ENCODE data around the gene NUP93.

The NUP93 gene

DNA sequence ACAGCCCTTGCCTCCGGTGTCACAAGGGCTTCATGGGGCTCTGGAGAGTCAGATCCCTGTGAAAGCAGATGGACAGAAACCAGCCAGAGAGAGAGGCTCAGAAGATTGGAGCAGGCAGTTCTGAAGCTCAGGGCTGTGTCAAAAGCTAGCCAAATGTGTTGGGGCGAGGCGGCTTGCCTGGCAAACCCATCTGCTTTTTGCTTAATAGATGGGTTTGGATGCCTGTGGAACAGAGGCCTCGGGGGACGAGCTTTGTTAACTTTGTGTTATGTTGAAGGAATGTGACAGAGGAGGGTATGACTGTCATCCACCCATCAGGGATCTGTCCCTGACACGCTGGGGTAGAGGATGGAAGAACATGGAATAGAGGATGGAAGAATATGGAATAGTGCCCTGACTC is 114.1 kb downstream of the NUP93 start:
- DNase-seq (ENCODE audit: low read depth in 1 of 2, low spot score in 1 of 2): no peak

DNA sequence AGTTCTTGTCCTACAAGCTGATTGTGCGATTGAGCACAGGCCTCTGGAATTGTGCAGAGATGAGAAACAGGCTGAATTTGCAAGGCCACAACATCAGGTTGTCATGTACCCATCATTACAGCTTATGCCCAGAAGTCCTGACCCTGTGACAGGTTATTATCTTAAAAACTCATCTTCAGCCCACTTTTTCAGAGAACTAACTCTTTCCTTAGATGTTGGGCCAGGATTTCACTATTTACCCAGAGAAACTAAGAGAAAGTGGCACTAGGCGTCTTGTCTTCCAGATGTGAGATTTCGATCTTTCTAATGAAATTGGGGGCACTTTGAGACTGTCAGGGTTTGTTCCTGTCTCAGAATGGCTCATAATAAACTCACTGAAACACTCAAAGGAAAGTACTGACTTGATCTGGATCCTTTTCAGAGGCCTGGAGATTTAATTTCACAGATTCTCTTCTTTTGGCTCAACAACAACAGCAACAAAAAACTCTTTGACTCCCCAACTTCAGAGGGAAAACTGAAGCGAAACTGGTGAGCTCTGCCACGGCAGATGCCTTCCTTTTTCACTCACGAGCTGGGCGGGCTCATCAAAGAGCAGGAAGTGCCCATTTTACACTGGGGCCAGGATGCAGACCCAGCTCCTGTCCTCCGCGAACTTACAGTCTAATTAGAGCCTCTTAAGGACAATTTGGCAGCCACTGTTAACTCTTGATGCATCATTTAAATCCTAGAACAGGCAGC is 117.4 kb downstream of the NUP93 start:
- no peak for DNase-seq (ENCODE audit: low read depth in 1 of 2, low spot score in 1 of 2)

DNA sequence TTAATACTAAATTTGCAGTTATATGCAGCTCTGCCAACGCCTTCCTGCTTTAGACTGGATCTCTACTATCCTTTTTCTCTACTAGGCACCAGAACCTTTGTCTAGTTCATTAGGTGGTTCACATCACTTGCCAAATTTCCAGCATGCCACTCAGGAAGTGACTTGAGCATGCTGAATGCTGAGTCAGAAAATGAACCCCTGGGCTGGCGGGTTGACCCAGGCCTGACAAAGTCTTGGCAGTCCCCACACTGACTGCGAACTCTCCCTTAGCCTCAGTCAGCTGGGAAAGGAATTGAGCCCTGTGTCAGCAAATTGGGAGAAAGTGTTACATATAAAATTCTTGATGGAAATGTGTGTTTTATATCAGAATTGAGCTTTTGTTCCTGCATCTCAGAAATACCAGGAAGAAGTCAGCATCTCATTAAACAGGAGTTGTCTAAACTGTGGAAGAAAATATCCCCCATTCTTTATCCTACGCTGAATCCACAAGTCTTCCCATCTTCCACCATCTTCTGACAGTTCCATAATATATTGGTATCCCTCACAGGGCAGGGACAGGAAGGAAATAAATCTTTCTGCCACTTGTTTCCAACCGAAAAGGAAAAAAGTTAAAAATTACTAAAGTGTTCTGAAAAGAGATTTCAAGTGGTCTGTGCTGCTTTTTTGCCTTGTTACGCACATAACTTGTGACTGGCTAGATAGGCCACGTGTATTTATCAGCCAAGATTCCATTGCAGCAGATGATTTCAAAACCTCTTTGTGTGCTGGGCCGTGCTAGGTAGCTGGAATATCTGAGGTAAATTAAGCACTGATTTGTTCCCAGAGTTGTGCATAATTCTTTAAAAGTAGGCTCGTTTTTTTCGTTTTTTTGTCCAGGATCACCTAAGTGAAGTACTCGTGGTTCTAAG is 118.4 kb downstream of the NUP93 start:
- no peak for DNase-seq (ENCODE audit: low read depth in 1 of 2, low spot score in 1 of 2)

DNA sequence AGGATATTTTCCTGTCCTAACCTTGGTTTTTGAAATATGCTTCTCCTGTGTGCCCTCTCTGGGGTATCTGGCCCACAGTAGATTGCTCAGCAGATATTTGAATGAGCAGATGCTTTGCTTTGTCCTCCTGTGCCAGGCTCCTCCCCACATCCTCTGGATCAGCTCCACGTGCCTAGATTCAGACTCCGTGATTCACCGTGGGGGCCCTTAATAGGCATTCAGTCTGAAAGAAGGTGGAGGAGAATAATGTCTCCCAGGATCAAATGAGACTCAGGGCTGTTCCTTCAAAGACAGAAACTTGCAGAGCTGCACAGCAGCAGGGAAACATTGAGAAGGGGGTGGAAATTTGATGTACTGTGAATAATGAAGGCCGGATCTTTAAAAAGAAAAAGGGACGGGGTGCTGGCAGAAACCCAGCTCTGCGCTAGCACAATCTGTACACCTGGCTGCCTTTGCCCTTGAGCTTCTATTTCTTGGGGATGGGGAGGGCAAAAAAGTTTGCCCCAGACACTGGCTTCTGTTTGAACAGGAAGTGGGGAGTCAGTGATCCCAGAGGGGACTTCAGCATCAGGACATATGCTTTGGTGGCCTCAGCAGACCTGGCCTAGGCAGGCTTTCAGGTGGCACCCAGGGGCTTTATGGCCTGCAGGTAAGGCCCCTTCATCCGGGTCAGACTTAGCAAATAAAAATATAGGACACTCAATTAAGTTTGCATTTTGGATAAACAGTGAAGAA is 119.2 kb downstream of the NUP93 start:
- DNase-seq (ENCODE audit: low read depth in 1 of 2, low spot score in 1 of 2): no peak

DNA sequence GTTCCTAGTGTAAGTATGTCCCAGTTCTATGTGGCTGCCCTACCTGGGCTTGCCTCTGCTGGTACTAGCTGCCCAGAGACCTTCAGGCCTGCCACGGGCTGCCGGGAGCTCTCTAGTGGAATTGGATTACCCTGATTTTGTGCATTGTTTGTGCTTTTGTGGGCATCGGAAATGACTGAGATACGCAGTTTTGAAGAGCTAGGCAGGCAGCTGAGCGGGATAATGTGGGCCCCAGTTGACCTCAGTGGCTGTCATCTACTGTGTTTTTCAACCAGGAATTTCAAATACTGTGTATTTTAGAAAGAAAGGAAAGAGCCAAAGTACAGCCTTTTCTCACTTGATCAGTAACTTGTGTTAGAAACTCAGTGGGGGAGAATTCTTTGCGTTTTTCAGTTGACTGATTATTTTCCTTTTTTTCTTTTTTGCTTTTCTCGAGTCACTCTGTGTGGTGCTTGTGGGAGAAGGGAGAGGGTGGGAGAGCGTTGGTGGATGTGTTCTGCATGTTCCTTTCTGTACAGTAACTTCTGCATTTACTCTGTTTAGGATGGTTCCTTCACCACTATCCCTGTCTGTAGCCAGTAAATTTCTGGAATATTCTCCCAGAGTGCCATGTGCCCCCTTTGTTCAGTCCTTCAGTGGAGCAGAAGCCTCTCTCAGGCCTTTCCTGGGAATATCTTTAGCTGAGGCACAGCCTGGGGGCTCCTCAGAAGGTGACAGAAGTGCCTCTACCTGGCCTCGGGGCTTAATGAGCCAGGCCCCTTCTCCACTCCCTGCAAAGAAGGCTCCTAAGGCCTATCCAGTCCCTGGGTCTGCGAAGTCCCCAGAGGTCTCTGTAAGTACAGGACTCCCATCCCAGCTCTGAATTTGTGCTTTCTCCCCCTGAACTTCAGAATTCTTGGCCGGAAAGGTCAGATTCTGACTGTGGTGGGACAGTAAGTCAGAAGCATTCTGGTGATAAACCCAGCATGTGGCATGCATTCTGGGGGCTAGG is 120.1 kb downstream of the NUP93 start:
- no peak for DNase-seq (ENCODE audit: low read depth in 1 of 2, low spot score in 1 of 2)

DNA sequence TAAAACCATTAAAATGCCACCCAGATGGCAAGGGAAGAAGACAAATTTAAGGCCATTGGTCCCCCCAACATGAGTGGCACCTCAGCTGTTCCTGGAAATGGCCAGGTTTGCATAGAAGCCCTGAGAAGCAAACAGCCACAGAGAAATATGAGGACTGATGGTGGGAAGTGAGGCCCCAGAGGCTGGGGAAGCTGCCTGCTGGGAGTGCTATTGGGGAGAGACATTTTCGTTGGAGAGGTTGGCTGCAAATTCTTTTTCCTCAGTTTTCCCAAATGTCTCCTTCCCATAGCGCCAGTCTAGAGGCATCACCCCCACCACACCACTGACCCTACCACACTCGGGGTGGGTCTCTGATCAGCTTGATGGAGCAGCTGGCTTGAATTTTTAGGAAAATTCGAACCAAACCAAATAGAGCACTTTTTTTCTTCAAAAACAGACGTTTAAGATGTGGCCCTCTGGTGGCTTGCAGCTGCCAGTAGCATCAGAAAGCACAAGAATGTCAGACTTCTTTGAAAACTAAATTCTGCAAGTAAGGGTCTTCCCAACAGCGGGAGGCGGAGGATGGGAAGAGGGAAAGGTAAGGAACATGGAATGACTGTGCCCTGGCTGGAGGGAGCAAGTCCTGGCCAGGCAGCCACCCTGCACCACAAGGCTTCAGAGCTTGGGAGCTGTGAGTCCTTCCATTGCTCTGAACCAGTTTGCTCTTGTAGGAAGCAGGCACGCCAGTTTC is 121.9 kb downstream of the NUP93 start:
- no peak for DNase-seq (ENCODE audit: low read depth in 1 of 2, low spot score in 1 of 2)

DNA sequence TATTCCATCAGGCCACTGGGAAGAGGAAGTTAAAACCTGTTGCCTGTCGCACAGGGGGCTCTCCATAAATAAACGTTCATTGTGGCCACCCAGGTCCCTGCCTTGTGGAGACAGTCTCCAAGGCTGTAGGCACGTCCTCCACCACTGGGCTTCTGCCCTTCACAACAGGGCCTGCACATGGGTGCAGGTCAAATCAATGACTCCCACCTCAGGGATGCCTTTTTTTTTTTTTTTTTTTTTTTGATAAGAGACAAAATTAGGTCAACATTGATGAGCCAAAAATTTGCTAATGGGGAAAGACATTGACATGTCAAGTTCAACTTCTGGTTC is 122.4 kb downstream of the NUP93 start:
- no peak for DNase-seq (ENCODE audit: low read depth in 1 of 2, low spot score in 1 of 2)

DNA sequence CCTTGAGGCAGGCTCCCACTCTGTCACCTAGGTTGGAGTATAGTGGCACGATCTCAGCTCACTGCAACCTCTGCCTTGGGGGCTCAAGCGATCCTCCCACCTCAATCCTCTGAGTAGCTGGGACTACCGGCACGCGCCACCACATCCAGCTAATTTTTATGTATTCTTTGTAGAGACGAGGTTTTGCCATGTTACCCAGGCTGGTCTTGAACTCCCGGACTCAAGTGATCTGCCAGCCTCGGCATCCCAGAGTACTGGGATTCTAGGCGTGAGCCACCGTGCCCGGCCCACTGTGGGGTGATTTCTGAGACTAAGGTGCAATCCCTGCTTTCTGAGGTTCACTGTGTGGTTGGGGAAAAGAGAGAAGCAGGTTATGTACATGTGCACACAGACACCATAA is 123.0 kb downstream of the NUP93 start:
- no peak for DNase-seq (ENCODE audit: low read depth in 1 of 2, low spot score in 1 of 2)

DNA sequence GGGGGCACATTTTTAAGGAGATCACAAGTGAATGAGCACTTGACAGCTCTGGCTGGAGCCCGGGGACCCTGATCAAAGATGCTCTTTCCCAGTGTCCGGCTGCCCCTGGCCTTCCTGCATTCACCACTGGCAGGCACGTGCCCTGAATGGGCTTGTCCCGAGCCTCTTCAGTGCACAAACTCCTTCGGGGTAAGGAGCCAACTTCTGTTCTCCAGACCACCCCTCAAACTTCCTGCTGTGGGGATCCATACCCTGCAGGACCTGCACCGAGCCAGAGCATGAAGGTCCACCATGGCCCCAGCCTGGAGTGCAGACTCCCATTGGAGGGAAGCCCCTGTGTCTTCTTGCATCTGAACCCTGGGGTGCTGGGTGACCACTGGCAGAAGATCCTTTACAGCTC is 125.3 kb downstream of the NUP93 start:
- DNase-seq (ENCODE audit: low read depth in 1 of 2, low spot score in 1 of 2): no peak

DNA sequence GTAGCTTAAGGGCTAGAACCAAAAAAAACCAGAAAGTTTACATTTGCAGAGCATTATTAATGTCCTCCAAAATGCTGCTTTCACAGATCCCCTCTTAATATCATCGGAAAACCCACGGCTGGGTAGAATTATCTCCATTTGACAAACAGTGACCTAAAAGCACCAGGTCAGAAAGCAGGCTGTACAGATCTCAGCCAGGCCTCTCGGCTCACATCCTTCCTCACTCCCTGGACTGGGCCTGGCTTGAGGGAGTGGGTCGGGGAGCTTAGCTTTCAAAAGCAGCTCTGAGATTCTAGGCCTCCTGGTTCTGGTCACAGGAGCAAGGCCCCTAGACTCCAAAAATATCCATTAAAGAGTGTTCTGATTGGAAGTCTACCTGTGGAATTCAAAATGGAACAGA is 126.0 kb downstream of the NUP93 start:
- DNase-seq (ENCODE audit: low read depth in 1 of 2, low spot score in 1 of 2): no peak

DNA sequence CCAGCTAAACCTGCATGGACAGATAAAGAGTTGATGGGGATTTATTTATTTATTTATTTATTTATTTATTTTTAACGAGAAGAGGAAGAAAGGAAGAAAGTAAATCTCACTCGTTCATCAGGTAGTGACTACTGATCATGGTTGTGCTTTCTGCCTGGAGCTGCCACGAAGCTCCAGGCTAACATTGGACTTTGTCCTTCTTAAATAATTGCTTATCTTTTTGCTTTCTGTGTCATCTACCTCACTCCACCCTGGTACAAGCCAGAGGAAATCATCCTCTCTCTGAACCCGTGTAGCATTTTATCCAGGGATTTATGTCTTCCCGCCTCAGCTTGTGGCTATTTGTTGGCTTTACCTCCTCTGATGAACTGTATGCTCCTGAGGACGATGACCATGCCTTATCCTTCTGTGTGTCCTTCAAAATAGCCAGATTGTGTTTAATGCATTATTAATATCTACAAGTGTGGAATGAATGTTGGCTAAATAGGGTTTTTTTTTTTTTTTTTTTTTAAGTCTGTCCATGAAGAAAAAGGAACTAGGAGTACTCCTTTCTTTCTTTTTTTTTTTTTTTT is 127.0 kb downstream of the NUP93 start:
- no peak for DNase-seq (ENCODE audit: low read depth in 1 of 2, low spot score in 1 of 2)

DNA sequence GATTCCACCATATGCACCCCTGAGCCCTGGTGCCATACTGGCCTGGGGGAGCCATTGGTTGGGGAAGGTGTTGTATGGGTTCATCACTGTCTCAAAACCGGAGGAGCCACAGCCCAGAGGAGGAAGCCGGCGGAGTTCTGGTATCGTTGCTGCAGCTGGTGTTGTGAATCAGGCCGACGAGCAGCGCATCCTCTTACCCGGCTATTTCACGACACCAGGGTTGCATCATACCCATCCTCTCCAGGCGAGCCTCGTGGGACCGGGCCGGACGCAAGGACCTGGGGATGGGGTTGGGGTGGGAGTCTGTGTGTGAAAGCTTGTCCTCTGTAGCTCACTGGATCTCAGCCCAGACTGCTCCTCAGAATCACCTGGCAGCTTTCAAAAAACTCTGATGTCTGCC is 128.4 kb downstream of the NUP93 start:
- DNase-seq (ENCODE audit: low read depth in 1 of 2, low spot score in 1 of 2): no peak

DNA sequence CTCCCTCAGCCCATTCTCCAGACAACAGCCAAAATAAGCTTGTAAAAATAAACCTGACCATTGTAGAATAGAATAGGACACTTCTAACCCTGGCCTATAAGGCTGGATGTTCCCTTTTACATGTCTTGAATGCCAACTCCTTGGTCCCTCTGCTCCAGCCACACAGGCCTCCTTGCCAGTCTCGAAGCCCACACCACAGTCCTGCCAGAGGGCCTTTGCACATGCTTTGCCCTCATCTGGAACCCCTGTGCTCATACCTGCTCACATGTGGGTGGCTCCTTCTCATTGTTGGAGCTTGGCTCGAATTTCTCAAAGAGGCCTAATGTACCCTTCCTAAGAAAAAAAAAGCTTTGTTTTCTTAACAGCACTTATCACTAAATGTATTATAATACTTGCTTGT is 129.7 kb downstream of the NUP93 start:
- DNase-seq (ENCODE audit: low read depth in 1 of 2, low spot score in 1 of 2): no peak

DNA sequence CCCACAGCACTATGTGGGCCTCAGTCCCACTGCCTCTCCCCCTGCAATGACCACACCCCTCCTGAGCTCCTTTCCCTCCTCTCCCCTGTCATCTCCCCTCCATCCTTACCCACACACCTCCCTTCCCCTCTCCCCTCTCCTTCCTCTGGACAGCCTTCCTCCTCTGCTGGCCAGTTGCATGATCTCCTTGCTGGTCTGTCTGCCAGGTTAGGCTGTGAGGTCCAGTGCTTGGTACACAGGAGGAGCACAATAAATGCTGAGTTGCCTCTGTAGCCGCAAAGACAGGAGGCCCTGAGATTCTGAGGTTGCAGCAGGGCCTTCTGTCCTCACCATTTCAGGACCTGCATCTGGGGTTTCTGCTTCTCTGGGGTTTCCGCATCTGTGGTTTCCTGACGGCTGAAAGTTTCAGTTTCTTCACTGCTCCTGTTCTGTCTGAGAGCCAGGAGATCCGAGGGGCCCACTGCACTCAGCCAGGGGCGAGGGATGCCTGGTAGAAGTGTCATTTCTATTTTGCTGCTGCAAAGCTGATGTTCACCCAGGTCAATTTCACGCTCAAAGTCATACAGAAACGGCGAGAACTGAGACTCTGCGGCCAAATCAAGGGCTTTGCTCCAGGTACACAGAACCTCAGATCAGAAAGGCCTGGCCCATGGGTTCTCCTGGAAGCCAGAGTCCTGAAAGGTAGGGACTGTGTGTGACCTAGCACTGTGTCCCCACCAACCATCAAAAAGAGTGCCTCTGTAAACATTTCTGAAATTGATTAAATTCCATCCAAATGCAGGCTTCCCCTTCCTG is 130.5 kb downstream of the NUP93 start:
- peak in 1 of 2 donors; percentile 17 for DNase-seq (ENCODE audit: low read depth in 1 of 2, low spot score in 1 of 2)

DNA sequence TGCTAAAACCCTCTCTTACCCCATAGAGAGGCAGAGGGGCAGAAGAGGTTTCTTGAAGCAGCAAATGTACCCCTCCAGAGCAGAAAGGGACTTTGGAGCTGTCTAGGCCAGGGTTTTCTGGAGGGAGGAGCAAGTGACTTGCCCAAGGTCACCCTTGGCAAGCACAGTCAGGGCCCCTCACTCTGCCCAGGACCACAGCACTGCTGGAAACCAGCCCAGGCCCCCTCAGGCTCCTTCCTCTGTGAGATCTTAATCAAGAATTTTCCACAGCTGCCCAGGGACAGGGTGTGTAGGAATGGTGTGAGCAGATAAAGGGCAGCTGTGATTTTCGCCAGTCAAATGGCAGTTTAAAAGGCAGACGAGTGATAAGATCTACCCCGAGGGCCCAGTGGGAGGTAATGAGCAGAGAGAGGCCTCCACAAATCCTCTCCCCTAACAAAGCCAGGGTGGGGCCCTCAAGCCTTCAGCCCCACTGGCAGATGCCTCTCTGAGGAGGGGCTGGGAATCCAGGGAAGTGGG is 131.2 kb downstream of the NUP93 start:
- DNase-seq (ENCODE audit: low read depth in 1 of 2, low spot score in 1 of 2): no peak

DNA sequence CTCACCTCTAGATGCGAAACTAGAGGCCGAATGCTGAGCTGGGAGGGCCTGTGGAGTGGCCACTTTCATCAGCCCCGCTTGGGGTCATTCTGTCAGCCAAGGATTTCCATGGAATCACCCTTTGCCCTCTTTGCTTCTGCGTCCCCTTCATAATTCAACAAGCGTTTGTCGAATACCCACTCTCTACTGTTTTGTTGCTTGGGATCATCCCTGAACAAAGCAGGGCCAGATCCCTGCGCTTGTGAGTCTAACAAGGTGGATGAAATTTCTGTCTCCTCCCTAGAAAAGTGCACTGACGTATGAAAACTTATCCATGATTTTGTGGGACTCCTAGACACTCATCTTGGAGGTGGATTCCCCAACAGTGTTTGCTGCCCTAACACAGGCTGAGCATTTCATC is 131.8 kb downstream of the NUP93 start:
- DNase-seq (ENCODE audit: low read depth in 1 of 2, low spot score in 1 of 2): no peak

DNA sequence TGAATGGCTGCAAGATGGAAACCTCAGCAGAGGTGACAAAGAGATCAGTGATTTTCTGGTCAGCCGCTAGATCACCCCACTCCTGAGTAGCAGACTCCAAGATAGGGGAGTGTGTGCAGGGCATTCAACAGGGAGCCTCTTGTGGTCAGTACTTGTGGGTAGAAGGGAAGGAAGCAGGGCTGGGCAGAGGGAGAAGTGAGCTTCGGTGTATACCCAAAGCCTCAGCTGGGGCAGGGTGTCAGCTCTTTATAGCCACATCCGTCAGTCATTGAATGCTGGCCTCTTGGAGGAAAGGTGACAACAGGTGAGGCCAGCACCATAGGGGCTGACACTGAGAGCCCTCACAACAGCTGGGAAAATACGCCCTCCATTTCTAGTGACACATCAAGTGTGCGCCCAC is 132.8 kb downstream of the NUP93 start:
- DNase-seq (ENCODE audit: low read depth in 1 of 2, low spot score in 1 of 2): no peak

DNA sequence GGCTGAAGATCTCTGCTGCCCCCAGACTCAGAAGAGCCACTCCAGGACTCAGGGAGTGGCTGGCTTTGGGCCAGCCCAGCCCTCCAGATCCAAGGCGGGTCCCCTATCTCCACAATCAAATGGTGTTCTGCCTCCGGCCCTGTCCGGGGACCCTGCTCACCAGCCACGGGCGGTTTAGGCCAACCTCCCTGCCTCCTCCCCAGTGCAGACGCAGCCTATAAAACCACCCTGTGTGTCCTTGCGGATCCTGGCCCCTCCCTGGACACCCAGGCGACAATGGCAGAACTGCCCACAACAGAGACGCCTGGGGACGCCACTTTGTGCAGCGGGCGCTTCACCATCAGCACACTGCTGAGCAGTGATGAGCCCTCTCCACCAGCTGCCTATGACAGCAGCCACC is 135.0 kb downstream of the NUP93 start, which contains the start of gene SLC12A3:
SLC12A3 (plus strand) TSS at position 248 of the 400 bp plus-strand sequence; CDS start at position 277, 29 bp downstream.
- no peak for DNase-seq (ENCODE audit: low read depth in 1 of 2, low spot score in 1 of 2)
